Fibroblast of lung (primary cell): ENCODE measurements around the gene TBCA. TPM values are rescaled to one million over a fixed set of nuclear protein-coding genes. Genes with fewer than 3 reads are reported as not detected.

Source experiments
- DNase-seq, 2 donors: peaks; one replicate each; pipeline versions ENCODE4 v3.0.0 to v3.0.0-alpha.2; 2010; ENCODE audit warnings: low read depth in 2 of 2
- H2AFZ ChIP-seq: 2 replicates; pipeline ENCODE4 v1.5.1; 2012; ENCODE audit warnings: low read length, control low read depth, inconsistent platforms
- H3K27ac ChIP-seq: 2 replicates; pipeline ENCODE4 v1.5.1; 2011; ENCODE audit warnings: low read length, control low read depth; ENCODE audit not compliant: insufficient read depth
- H3K27me3 ChIP-seq: 2 replicates; pipeline ENCODE4 v1.5.1; 2011; ENCODE audit warnings: mild to moderate bottlenecking, low read length; ENCODE audit not compliant: control insufficient read depth, insufficient read depth
- H3K36me3 ChIP-seq: 2 replicates; pipeline ENCODE4 v1.5.1; 2011; ENCODE audit warnings: low read length; ENCODE audit not compliant: control insufficient read depth, insufficient read depth
- H3K4me1 ChIP-seq: 2 replicates; pipeline ENCODE4 v1.5.1; 2011; ENCODE audit warnings: low read length; ENCODE audit not compliant: control insufficient read depth, insufficient read depth; ENCODE audit errors: extremely low read depth
- H3K4me2 ChIP-seq: 2 replicates; pipeline ENCODE4 v1.5.1; 2011; ENCODE audit warnings: low read length, control low read depth; ENCODE audit not compliant: insufficient read depth; ENCODE audit errors: extremely low read depth
- H3K4me3 ChIP-seq, 4 experiments: fragments of 200-600 bp in 1 of 4; sonication (generic) in 1 of 4; replicated peaks in 1 of 4; 2 replicates each; pipeline ENCODE4 v1.5.1; 2011 to 2016; ENCODE audit warnings: low read length in 4 of 4, low read depth in 3 of 4, mild to moderate bottlenecking in 3 of 4, control low read depth in 2 of 4, inconsistent platforms in 1 of 4, mixed read lengths in 1 of 4; ENCODE audit not compliant: insufficient read depth in 1 of 4; ENCODE audit errors: control extremely low read depth in 1 of 4
- H3K79me2 ChIP-seq: 2 replicates; pipeline ENCODE4 v1.5.1; 2012; ENCODE audit warnings: mild to moderate bottlenecking, low read length, inconsistent platforms; ENCODE audit not compliant: control insufficient read depth, insufficient read depth
- H3K9ac ChIP-seq: 2 replicates; pipeline ENCODE4 v1.5.1; 2011; ENCODE audit warnings: mild to moderate bottlenecking, low read length, control low read depth; ENCODE audit not compliant: insufficient read depth
- H3K9me3 ChIP-seq: 2 replicates; pipeline ENCODE4 v1.5.1; 2012; ENCODE audit warnings: low read depth, low read length; ENCODE audit not compliant: control insufficient read depth, insufficient read depth
- H4K20me1 ChIP-seq: 2 replicates; pipeline ENCODE4 v1.5.1; 2011; ENCODE audit warnings: low read length; ENCODE audit not compliant: control insufficient read depth, insufficient read depth; ENCODE audit errors: extremely low read depth
- CTCF ChIP-seq, 2 donors: IDR thresholded peaks in 1 of 2; conservative IDR thresholded peaks in 1 of 2; 1 replicate in 1 of 2; 2 replicates in 1 of 2; pipeline ENCODE4 v1.5.1; 2011 to 2012; ENCODE audit warnings: low read length in 2 of 2, control low read depth in 1 of 2, inconsistent platforms in 1 of 2, low read depth in 1 of 2, mild to moderate bottlenecking in 1 of 2
- EZH2 ChIP-seq: IDR thresholded peaks from 2 replicates; pipeline ENCODE4 v1.5.1; 2012; ENCODE audit warnings: low read length, control low read depth, mild to moderate bottlenecking; ENCODE audit errors: missing control alignments
- polyA plus RNA-seq, 2 donors: library from polyadenylated mRNA; depleted of rRNA in 1 of 2; stranded (reverse) in 1 of 2; unstranded in 1 of 2; fragments of >200 nt; gene quantifications; 2 replicates each; pipeline ENCODE4 v1.2.1, GENCODE V29; 2011 to 2012; ENCODE audit warnings: missing spikeins in 1 of 2
- total RNA-seq: library from RNA; depleted of rRNA; stranded (reverse); fragments of >200 nt; gene quantifications from 2 replicates; pipeline ENCODE4 v1.2.1, GENCODE V29; 2014

Gene TBCA
- total and polyA plus RNA-seq, 2 donors (not counting 1 experiment from before 2014, with no cell fraction given): 125 to 238 TPM

DNA sequence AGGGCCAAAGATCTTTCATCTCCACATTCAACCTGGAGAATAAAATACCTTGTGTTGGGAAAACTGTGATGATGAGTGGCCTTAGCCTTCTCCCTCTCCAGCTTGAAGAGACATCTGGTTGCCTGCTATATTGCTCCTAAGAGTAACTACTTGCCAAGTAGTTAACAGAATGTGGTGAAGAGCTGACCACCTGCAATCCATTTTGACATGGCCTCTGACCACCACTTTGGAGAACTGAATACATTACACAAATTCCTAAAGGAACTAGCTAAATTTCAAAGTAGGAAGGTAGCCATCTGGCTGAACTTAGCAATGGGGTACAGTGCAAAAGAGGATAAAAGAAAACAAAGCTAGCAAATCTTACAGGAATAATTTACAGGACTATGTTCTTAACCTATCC lies 7.2 kb downstream of the TBCA start:
- Histone ChIP-seq H3K4me3 (no peak overlapping the region), H3K4me1 (peaks cover 3% of the 10 kb centered on the region), H2AFZ (no peak overlapping the region), H3K4me2 (no peak overlapping the region), H3K27me3 (no peaks in the 10 kb centered on the region), H3K9ac (no peak overlapping the region), H3K9me3 (no peaks in the 10 kb centered on the region), H3K79me2 (peaks cover 83% of the 10 kb centered on the region), H4K20me1 (no peaks in the 10 kb centered on the region), H3K27ac (no peak overlapping the region), H3K36me3 (peaks cover 3% of the 10 kb centered on the region)
- TF ChIP-seq EZH2 (no peak), CTCF (conservative IDR thresholded peaks at IDR 0.05 in 1 of 2, IDR thresholded peaks at IDR 0.05 in 1 of 2; ENCODE audit: low read depth in 1 of 2, low read length in 2 of 2) (no peak)
- DNase-seq: peak in 1 of 2 donors; percentile 67

DNA sequence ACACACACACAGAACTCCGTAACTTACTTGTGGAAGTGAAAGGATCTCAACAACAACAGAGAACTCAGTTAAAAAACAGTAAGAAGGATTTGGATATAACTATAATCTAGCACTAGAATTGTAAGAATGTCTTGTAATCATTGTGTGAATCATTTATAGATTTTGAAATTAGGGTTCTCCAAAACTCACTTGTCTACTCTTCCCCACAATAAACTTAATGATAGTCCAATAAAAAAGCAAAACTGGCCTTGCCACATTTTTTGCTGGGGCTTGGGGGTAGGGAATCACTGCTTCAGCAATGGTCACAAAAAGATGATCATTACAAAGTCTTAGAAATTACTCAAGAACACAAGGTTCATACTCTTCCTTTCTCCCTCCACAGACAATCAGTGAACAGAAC lies 8.8 kb downstream of the TBCA start:
- peaks cover 3% of the 10 kb centered on the region for H3K36me3 ChIP-seq
- H3K27ac ChIP-seq: no peak overlapping the region
- H3K4me3 ChIP-seq: no peak overlapping the region
- DNase-seq: no peak
- H3K9ac ChIP-seq: no peak overlapping the region
- no peak overlapping the region for H2AFZ ChIP-seq
- H3K79me2 ChIP-seq: peaks cover 81% of the 10 kb centered on the region
- no peak overlapping the region for H3K4me2 ChIP-seq
- TF ChIP-seq CTCF (conservative IDR thresholded peaks at IDR 0.05 in 1 of 2, IDR thresholded peaks at IDR 0.05 in 1 of 2; ENCODE audit: low read depth in 1 of 2, low read length in 2 of 2) (no peak), EZH2 (no peak)
- no peaks in the 10 kb centered on the region for H3K9me3 ChIP-seq
- H3K27me3 ChIP-seq: no peaks in the 10 kb centered on the region
- H4K20me1 ChIP-seq: no peaks in the 10 kb centered on the region
- H3K4me1 ChIP-seq: no peaks in the 10 kb centered on the region

- no peak overlapping the region for H3K4me3 ChIP-seq
- H3K4me1 ChIP-seq: no peaks in the 10 kb centered on the region
- no peak for DNase-seq
- H3K79me2 ChIP-seq: peaks cover 62% of the 10 kb centered on the region
- no peaks in the 10 kb centered on the region for H3K9me3 ChIP-seq
- no peak overlapping the region for H2AFZ ChIP-seq
- H3K27me3 ChIP-seq: no peaks in the 10 kb centered on the region
- H3K4me2 ChIP-seq: no peak overlapping the region
- H3K27ac ChIP-seq: no peak overlapping the region
- no peaks in the 10 kb centered on the region for H4K20me1 ChIP-seq
- H3K9ac ChIP-seq: no peak overlapping the region
- no peak for TF ChIP-seq CTCF (conservative IDR thresholded peaks at IDR 0.05 in 1 of 2, IDR thresholded peaks at IDR 0.05 in 1 of 2; ENCODE audit: low read depth in 1 of 2, low read length in 2 of 2)
- TF ChIP-seq EZH2: no peak
- H3K36me3 ChIP-seq: no peaks in the 10 kb centered on the region
These were observed 14.5 kb downstream of the TBCA start for GRCh38 chr5:77761606-77762005.
